SU-DHL-6 (cell line): Measurements from ENCODE around the gene PDZD4.

Experiments
- CTCF ChIP-seq: fragments of 200-600 bp; sonication (generic); IDR thresholded peaks from one replicate; pipeline ENCODE4 v1.5.1; 2017; ENCODE audit warnings: antibody characterized with exemption, mild to moderate bottlenecking, low read length, moderate library complexity; ENCODE audit not compliant: insufficient read depth, poor library complexity, severe bottlenecking
- EZH2phosphoT487 ChIP-seq: fragments of 200-600 bp; sonication (generic), shearing (Covaris generic); conservative IDR thresholded peaks from 2 replicates; pipeline ENCODE4 v1.6.1; 2018; ENCODE audit warnings: mild to moderate bottlenecking, antibody characterized with exemption, low read length, moderate library complexity, mixed read lengths

DNA sequence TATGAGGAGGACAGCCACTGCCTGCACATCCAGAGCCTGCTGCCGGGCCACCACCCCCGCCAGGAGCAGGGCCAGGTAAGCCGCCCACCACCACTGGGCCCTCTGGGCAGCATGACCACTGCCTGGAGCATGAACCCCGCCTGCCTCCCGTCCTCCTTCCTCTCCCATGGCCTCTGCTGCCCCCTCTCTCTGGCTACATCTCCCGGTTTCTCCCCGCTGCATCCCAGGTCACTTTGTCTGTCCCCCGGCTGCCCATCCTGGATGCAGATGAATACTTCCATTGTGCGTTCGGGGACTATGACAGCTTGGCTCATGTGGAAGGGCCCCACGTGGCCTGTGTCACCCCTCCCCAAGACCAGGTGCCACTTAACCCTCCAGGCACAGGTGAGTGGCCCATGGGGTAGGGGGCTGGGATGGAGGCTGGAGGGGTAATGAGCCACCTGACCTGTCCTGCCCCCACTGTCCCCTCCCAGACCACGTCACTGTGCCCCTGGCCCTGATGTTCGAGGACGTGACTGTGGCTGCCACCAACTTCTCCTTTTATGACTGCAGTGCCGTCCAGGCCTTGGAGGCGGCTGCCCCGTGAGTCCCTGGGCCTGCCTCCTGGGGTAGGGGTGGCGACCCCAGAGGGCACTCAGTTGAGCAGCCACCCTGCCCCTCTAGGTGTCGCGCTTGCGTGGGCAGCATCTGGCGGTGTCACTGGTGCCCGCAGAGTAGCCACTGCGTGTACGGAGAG, 60.3 kb downstream of the PDZD4 start:
- TF ChIP-seq EZH2phosphoT487 = no peak
- TF ChIP-seq CTCF = no peak
